Fibroblast of lung (primary cell): ENCODE data around the gene RNF145. TPM values are rescaled to one million over a fixed set of nuclear protein-coding genes. Genes with fewer than 3 reads are reported as not detected.

Experiments
- DNase-seq, 2 donors: peaks; one replicate each; pipeline versions ENCODE4 v3.0.0 to v3.0.0-alpha.2; 2010; ENCODE audit warnings: low read depth in 2 of 2
- H2AFZ ChIP-seq: 2 replicates; pipeline ENCODE4 v1.5.1; 2012; ENCODE audit warnings: low read length, control low read depth, inconsistent platforms
- H3K27ac ChIP-seq: 2 replicates; pipeline ENCODE4 v1.5.1; 2011; ENCODE audit warnings: low read length, control low read depth; ENCODE audit not compliant: insufficient read depth
- H3K27me3 ChIP-seq: 2 replicates; pipeline ENCODE4 v1.5.1; 2011; ENCODE audit warnings: mild to moderate bottlenecking, low read length; ENCODE audit not compliant: control insufficient read depth, insufficient read depth
- H3K36me3 ChIP-seq: 2 replicates; pipeline ENCODE4 v1.5.1; 2011; ENCODE audit warnings: low read length; ENCODE audit not compliant: control insufficient read depth, insufficient read depth
- H3K4me1 ChIP-seq: 2 replicates; pipeline ENCODE4 v1.5.1; 2011; ENCODE audit warnings: low read length; ENCODE audit not compliant: control insufficient read depth, insufficient read depth; ENCODE audit errors: extremely low read depth
- H3K4me2 ChIP-seq: 2 replicates; pipeline ENCODE4 v1.5.1; 2011; ENCODE audit warnings: low read length, control low read depth; ENCODE audit not compliant: insufficient read depth; ENCODE audit errors: extremely low read depth
- H3K4me3 ChIP-seq, 4 experiments: fragments of 200-600 bp in 1 of 4; sonication (generic) in 1 of 4; replicated peaks in 1 of 4; 2 replicates each; pipeline ENCODE4 v1.5.1; 2011 to 2016; ENCODE audit warnings: low read length in 4 of 4, low read depth in 3 of 4, mild to moderate bottlenecking in 3 of 4, control low read depth in 2 of 4, inconsistent platforms in 1 of 4, mixed read lengths in 1 of 4; ENCODE audit not compliant: insufficient read depth in 1 of 4; ENCODE audit errors: control extremely low read depth in 1 of 4
- H3K79me2 ChIP-seq: 2 replicates; pipeline ENCODE4 v1.5.1; 2012; ENCODE audit warnings: mild to moderate bottlenecking, low read length, inconsistent platforms; ENCODE audit not compliant: control insufficient read depth, insufficient read depth
- H3K9ac ChIP-seq: 2 replicates; pipeline ENCODE4 v1.5.1; 2011; ENCODE audit warnings: mild to moderate bottlenecking, low read length, control low read depth; ENCODE audit not compliant: insufficient read depth
- H3K9me3 ChIP-seq: 2 replicates; pipeline ENCODE4 v1.5.1; 2012; ENCODE audit warnings: low read depth, low read length; ENCODE audit not compliant: control insufficient read depth, insufficient read depth
- H4K20me1 ChIP-seq: 2 replicates; pipeline ENCODE4 v1.5.1; 2011; ENCODE audit warnings: low read length; ENCODE audit not compliant: control insufficient read depth, insufficient read depth; ENCODE audit errors: extremely low read depth
- EZH2 ChIP-seq: IDR thresholded peaks from 2 replicates; pipeline ENCODE4 v1.5.1; 2012; ENCODE audit warnings: low read length, control low read depth, mild to moderate bottlenecking; ENCODE audit errors: missing control alignments
- polyA plus RNA-seq, 2 donors: library from polyadenylated mRNA; depleted of rRNA in 1 of 2; stranded (reverse) in 1 of 2; unstranded in 1 of 2; fragments of >200 nt; gene quantifications; 2 replicates each; pipeline ENCODE4 v1.2.1, GENCODE V29; 2011 to 2012; ENCODE audit warnings: missing spikeins in 1 of 2
- total RNA-seq: library from RNA; depleted of rRNA; stranded (reverse); fragments of >200 nt; gene quantifications from 2 replicates; pipeline ENCODE4 v1.2.1, GENCODE V29; 2014
- TF ChIP-seq, protein P1 (sequence below), 2 donors: IDR thresholded peaks in 1 of 2; conservative IDR thresholded peaks in 1 of 2; 1 replicate in 1 of 2; 2 replicates in 1 of 2; pipeline ENCODE4 v1.5.1; 2011 to 2012; ENCODE audit warnings: low read length in 2 of 2, control low read depth in 1 of 2, inconsistent platforms in 1 of 2, low read depth in 1 of 2, mild to moderate bottlenecking in 1 of 2

Gene RNF145
- total and polyA plus RNA-seq, 2 donors (not counting 1 experiment from before 2014, with no cell fraction given), result 54.2 to 75.0 TPM

DNA sequence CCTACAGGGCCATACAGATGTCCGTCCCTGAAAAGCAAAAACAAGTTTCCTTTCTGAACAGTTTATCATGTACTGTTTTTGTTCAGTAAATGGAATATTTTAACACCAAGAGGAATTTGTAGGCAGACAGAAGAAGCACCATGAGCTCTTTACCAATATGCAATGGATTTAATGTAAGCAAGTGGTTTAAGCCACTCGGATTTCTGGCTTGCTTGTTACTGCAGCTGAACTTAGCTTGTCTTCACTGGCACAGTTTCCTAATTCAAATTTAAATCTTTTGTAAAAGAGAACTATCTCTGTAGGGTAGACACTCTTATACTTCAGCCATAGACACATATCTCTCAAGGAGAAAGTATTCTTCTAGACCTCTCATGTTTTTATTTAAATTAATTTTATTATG lies 96.9 kb downstream of the RNF145 start:
- Histone ChIP-seq H3K27ac (no peak overlapping the region), H3K79me2 (no peaks in the 10 kb centered on the region), H2AFZ (no peak overlapping the region), H3K4me1 (no peaks in the 10 kb centered on the region), H3K4me2 (no peak overlapping the region), H3K9me3 (no peaks in the 10 kb centered on the region), H3K9ac (no peak overlapping the region), H3K36me3 (no peaks in the 10 kb centered on the region), H4K20me1 (no peaks in the 10 kb centered on the region), H3K27me3 (no peaks in the 10 kb centered on the region), H3K4me3 (no peak overlapping the region)
- DNase-seq, result no peak
- TF ChIP-seq, protein P1, sequence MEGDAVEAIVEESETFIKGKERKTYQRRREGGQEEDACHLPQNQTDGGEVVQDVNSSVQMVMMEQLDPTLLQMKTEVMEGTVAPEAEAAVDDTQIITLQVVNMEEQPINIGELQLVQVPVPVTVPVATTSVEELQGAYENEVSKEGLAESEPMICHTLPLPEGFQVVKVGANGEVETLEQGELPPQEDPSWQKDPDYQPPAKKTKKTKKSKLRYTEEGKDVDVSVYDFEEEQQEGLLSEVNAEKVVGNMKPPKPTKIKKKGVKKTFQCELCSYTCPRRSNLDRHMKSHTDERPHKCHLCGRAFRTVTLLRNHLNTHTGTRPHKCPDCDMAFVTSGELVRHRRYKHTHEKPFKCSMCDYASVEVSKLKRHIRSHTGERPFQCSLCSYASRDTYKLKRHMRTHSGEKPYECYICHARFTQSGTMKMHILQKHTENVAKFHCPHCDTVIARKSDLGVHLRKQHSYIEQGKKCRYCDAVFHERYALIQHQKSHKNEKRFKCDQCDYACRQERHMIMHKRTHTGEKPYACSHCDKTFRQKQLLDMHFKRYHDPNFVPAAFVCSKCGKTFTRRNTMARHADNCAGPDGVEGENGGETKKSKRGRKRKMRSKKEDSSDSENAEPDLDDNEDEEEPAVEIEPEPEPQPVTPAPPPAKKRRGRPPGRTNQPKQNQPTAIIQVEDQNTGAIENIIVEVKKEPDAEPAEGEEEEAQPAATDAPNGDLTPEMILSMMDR (conservative IDR thresholded peaks at IDR 0.05 in 1 of 2, IDR thresholded peaks at IDR 0.05 in 1 of 2; ENCODE audit: low read depth in 1 of 2, low read length in 2 of 2), result no peak
- no peak for TF ChIP-seq EZH2

Other genes starting within 250 kb of the RNF145 start
- gene EBF1, start 109.6 kb downstream of the RNF145 start, total RNA-seq, result 0.99 and 2.1 TPM in 2 replicates
- 2.6 and 18.3 TPM in 2 replicates for gene EBF1, start 109.6 kb downstream of the RNF145 start, polyA plus RNA-seq
- gene UBLCP1, start 53.7 kb upstream of the RNF145 start, total RNA-seq, result 13.9 and 15.4 TPM in 2 replicates
- gene UBLCP1, start 53.7 kb upstream of the RNF145 start, polyA plus RNA-seq, result 30.0 and 30.4 TPM in 2 replicates
- not detected in 2 replicates for gene IL12B, start 120.9 kb upstream of the RNF145 start, total RNA-seq
- not detected in 2 replicates for gene IL12B, start 120.9 kb upstream of the RNF145 start, polyA plus RNA-seq